Measurements from ENCODE around the gene GTPBP3. TPM values are rescaled to one million over a fixed set of nuclear protein-coding genes. Genes with fewer than 3 reads are reported as not detected.

The GTPBP3 gene
- total and polyA plus RNA-seq, 9 of the 15 experiments (the other 6 are each of a cell fraction or from before 2014, with no cell fraction given): 4.9 to 124 (median 22.6) TPM

GRCh38 chr19:17390665-17391370, 53.5 kb downstream of the GTPBP3 start (continued):
- TF ChIP-seq CUX1 (CRISPR knock-in tag; IDR thresholded peaks at IDR 0.05) (no peak), ZNF384 (IDR thresholded peaks at IDR 0.05; ENCODE audit: low read depth, low read length) (no peak), ILF3 (IDR thresholded peaks at IDR 0.05; ENCODE audit: borderline replicate concordance) (peak; percentile 73; the same call in 1 of the 2 replicates), HOMEZ (CRISPR knock-in tag; IDR thresholded peaks at IDR 0.05) (no peak), SMARCB1 (IDR thresholded peaks at IDR 0.05; ENCODE audit: insufficient read length, low read depth) (no peak), CEBPZ (IDR thresholded peaks at IDR 0.05; ENCODE audit: borderline replicate concordance, low read depth, low read length) (no peak), PHB2 (IDR thresholded peaks at IDR 0.05; ENCODE audit: low read depth) (no peak; the same call in 1 of the 2 replicates), POLR2H (tag; IDR thresholded peaks at IDR 0.05; ENCODE audit: low read depth) (no peak), E2F3 (CRISPR knock-in tag; IDR thresholded peaks at IDR 0.05) (no peak), MAX (CRISPR knock-in tag; IDR thresholded peaks at IDR 0.05) (peak; percentile 70), FOSL1 (tag; conservative IDR thresholded peaks at IDR 0.05) (no peak), ZNF175 (CRISPR knock-in tag; IDR thresholded peaks at IDR 0.05; ENCODE audit: low read depth) (no peak), HDGF (IDR thresholded peaks at IDR 0.05) (no peak), ZNF140 (CRISPR knock-in tag; IDR thresholded peaks at IDR 0.05) (no peak), E2F6 (IDR thresholded peaks at IDR 0.05; ENCODE audit: borderline replicate concordance in 1 of 2, extremely low read depth in 1 of 2, insufficient read depth in 1 of 2, insufficient read length in 1 of 2, low read depth in 1 of 2, low read length in 1 of 2, poor library complexity in 1 of 2, severe bottlenecking in 1 of 2) (peak; percentile 47 to 90)
